Prostate gland (tissue), 2 donors: ENCODE data around the gene MAF. TPM values are rescaled to one million over a fixed set of nuclear protein-coding genes. Genes with fewer than 3 reads are reported as not detected.

Source experiments
- DNase-seq: peaks from one replicate; pipeline ENCODE4 v3.0.0-alpha.2; 2019; ENCODE audit warnings: low spot score
- H3K27ac ChIP-seq, 2 donors: fragments of 200-600 bp; sonication (generic); 2 replicates each; pipeline ENCODE4 v1.5.1; 2017 to 2019
- H3K27me3 ChIP-seq: fragments of 200-600 bp; sonication (generic); replicated peaks from 2 replicates; pipeline ENCODE4 v1.5.1; 2019; ENCODE audit not compliant: insufficient read depth
- H3K36me3 ChIP-seq, 2 donors: fragments of 200-600 bp; sonication (generic); 1 replicate in 1 of 2; 2 replicates in 1 of 2; pipeline versions ENCODE4 v1.5.1 to v1.8.1; 2017 to 2019
- H3K4me1 ChIP-seq: fragments of 200-600 bp; sonication (generic); replicated peaks from 2 replicates; pipeline ENCODE4 v1.5.1; 2019
- H3K4me3 ChIP-seq, 2 donors: fragments of 200-600 bp; sonication (generic); 2 replicates each; pipeline ENCODE4 v1.5.1; 2017 to 2019
- H3K9me3 ChIP-seq: fragments of 200-600 bp; sonication (generic); 2 replicates; pipeline ENCODE4 v1.5.1; 2017
- CTCF ChIP-seq, 4 experiments: fragments of 200-600 bp in 2 of 4; fragments of 450-650 bp in 2 of 4; sonication (generic) in 2 of 4; IDR thresholded peaks; 1 replicate in 3 of 4; 2 replicates in 1 of 4; pipeline ENCODE4 v1.5.1; 2016 to 2019; ENCODE audit warnings: antibody characterized with exemption in 4 of 4, mild to moderate bottlenecking in 2 of 4, moderate library complexity in 2 of 4
- POLR2A ChIP-seq: fragments of 450-650 bp; IDR thresholded peaks from one replicate; pipeline ENCODE4 v1.6.1; 2016; ENCODE audit warnings: antibody characterized with exemption, mild to moderate bottlenecking
- POLR2AphosphoS5 ChIP-seq: sonication (generic); formaldehyde crosslinking; IDR thresholded peaks from one replicate; pipeline ENCODE4 v1.6.1; 2017; ENCODE audit warnings: antibody characterized with exemption
- WGBS: methylation state at CpG from one replicate; pipeline ENCODE4 v1.1.5; 2018; 5-methylcytosine and 5-hydroxymethylcytosine counted together
- intact Hi-C: fragments of 100-400 bp; cut with DNase I; formaldehyde crosslinking; loops from one replicate; pipeline ENCODE4 v1.14.2; 2022
- total RNA-seq, 2 donors: library from RNA; depleted of rRNA; stranded (reverse); fragments of >200 nt; gene quantifications; one replicate each; pipeline ENCODE4 v1.1.0, GENCODE V29; 2016

MAF gene
- total RNA-seq, 2 donors from 2014 or later, result 91.4 to 131 TPM

GRCh38 chr16:79642652-79643051, 42.1 kb upstream of the MAF start:
- Histone ChIP-seq H3K27me3 (no peaks in the 10 kb centered on the region), H3K36me3 (no peaks in the 10 kb centered on the region), H3K9me3 (no peaks in the 10 kb centered on the region), H3K4me1 (peaks cover 10% of the 10 kb centered on the region), H3K4me3 (no peak overlapping the region), H3K27ac (no peak overlapping the region)
- TF ChIP-seq POLR2AphosphoS5 (no peak), POLR2A (no peak), CTCF (IDR thresholded peaks at IDR 0.05) (no peak)
- WGBS, result 84% methylated on average over 4 of the region's 4 CpGs
- intact Hi-C loops, result no loop called here
- no peak for DNase-seq

- intact Hi-C loops, result no loop called here
- Histone ChIP-seq H3K9me3 (no peaks in the 10 kb centered on the region), H3K36me3 (no peaks in the 10 kb centered on the region), H3K27ac (peak overlapping the region in 1 of 2 donors; percentile 62), H3K27me3 (no peaks in the 10 kb centered on the region), H3K4me1 (peaks cover 10% of the 10 kb centered on the region), H3K4me3 (no peak overlapping the region)
- TF ChIP-seq CTCF (IDR thresholded peaks at IDR 0.05), result no peak
- TF ChIP-seq POLR2A, result no peak
- no peak for TF ChIP-seq POLR2AphosphoS5
- DNase-seq, result no peak
- WGBS, result 19% methylated on average over 16 of the region's 16 CpGs
Measured at GRCh38 chr16:79640513-79641360, 40.2 kb upstream of the MAF start.

- DNase-seq, result peak; percentile 33
- WGBS, result 62% methylated on average over 13 of the region's 13 CpGs
- intact Hi-C loops, result no loop called here
- Histone ChIP-seq H3K4me3 (no peak overlapping the region), H3K36me3 (no peaks in the 10 kb centered on the region), H3K4me1 (peaks cover 10% of the 10 kb centered on the region), H3K27ac (peak overlapping the region in 1 of 2 donors; percentile 62), H3K9me3 (no peaks in the 10 kb centered on the region), H3K27me3 (no peaks in the 10 kb centered on the region)
- TF ChIP-seq CTCF (IDR thresholded peaks at IDR 0.05) (no peak), POLR2AphosphoS5 (peak; percentile 73)
Measured at GRCh38 chr16:79639576-79640311, 39.2 kb upstream of the MAF start.

GRCh38 chr16:79638386-79638785, 37.8 kb upstream of the MAF start:
- Histone ChIP-seq H3K27ac (no peak overlapping the region), H3K4me1 (peaks cover 10% of the 10 kb centered on the region), H3K4me3 (no peak overlapping the region), H3K9me3 (no peaks in the 10 kb centered on the region), H3K27me3 (no peaks in the 10 kb centered on the region), H3K36me3 (no peaks in the 10 kb centered on the region)
- 93% methylated on average over 5 of the region's 5 CpGs for WGBS
- no peak for TF ChIP-seq POLR2AphosphoS5
- TF ChIP-seq POLR2A, result no peak
- no peak for TF ChIP-seq CTCF (IDR thresholded peaks at IDR 0.05)
- DNase-seq, result no peak
- intact Hi-C loops, result no loop called here
